OCI-LY1 (cell line): ENCODE measurements around the gene TBC1D8.
"Not testable (repeated sequence)": the region's sequence is repeated elsewhere in the genome, so short reads cannot be mapped to it uniquely, and the experiment has no call there.

Experiments used
- EZH2 ChIP-seq: fragments of 200-600 bp; sonication (generic), shearing (Covaris generic); IDR thresholded peaks from 2 replicates; pipeline ENCODE4 v1.8.0; 2017; ENCODE audit warnings: borderline replicate concordance, mixed run types, mild to moderate bottlenecking, antibody characterized with exemption, low read length, moderate library complexity, mixed read lengths
- TF ChIP-seq, protein P1 (sequence below): fragments of 200-600 bp; sonication (generic), shearing (Covaris generic); IDR thresholded peaks from 2 replicates; pipeline ENCODE4 v1.5.1; 2017; ENCODE audit warnings: mild to moderate bottlenecking, antibody characterized with exemption, low read length, moderate library complexity, mixed read lengths

DNA sequence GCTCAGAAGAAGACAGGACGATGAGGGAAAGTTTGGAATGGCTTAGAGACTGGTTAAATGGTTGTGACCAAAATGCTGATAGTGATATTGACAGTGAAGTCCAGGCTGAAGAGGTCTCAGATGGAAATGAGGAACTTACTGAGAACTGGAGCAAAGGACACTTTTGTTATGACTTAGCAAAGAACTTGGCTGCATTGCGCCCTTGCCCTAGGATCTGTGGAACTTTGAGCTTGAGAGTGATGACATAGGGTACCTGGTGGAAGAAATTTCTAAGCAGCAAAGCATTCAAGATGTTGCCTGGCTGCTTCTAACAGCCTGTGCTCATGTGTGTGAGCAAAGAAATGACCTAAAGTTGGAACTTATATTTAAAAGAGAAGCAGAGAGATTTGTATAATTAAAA is 16.4 kb upstream of the TBC1D8 start:
- not testable (repeated sequence) for TF ChIP-seq EZH2
- TF ChIP-seq, protein P1, sequence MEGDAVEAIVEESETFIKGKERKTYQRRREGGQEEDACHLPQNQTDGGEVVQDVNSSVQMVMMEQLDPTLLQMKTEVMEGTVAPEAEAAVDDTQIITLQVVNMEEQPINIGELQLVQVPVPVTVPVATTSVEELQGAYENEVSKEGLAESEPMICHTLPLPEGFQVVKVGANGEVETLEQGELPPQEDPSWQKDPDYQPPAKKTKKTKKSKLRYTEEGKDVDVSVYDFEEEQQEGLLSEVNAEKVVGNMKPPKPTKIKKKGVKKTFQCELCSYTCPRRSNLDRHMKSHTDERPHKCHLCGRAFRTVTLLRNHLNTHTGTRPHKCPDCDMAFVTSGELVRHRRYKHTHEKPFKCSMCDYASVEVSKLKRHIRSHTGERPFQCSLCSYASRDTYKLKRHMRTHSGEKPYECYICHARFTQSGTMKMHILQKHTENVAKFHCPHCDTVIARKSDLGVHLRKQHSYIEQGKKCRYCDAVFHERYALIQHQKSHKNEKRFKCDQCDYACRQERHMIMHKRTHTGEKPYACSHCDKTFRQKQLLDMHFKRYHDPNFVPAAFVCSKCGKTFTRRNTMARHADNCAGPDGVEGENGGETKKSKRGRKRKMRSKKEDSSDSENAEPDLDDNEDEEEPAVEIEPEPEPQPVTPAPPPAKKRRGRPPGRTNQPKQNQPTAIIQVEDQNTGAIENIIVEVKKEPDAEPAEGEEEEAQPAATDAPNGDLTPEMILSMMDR = not testable (repeated sequence)
